NCI-H2196 (cell line): Measurements from ENCODE around the gene ST7.
A peak's percentile ranks its signal among the peaks of the same experiment; 100 is the strongest.
"Not testable (repeated sequence)": the region's sequence is repeated elsewhere in the genome, so short reads cannot be mapped to it uniquely, and the experiment has no call there.

Experiments
- DNase-seq: peaks from one replicate; lab custom pipeline; 2025; ENCODE audit not compliant: unreplicated experiment; lab: John Stamatoyannopoulos, UW

The ST7 gene

GRCh38 chr7:117024811-117025210, 71.5 kb downstream of the ST7 start:
- DNase-seq = no peak

GRCh38 chr7:117025891-117026290, 72.6 kb downstream of the ST7 start:
- DNase-seq = no peak

- DNase-seq = not testable (repeated sequence)
Measured at GRCh38 chr7:117030346-117030745, 77.0 kb downstream of the ST7 start.

GRCh38 chr7:117030793-117031192, 77.5 kb downstream of the ST7 start:
- DNase-seq = not testable (repeated sequence)

GRCh38 chr7:117032810-117033209, 79.5 kb downstream of the ST7 start:
- no peak for DNase-seq

- DNase-seq = no peak
Measured at GRCh38 chr7:117034851-117035464, 81.7 kb downstream of the ST7 start.

DNA sequence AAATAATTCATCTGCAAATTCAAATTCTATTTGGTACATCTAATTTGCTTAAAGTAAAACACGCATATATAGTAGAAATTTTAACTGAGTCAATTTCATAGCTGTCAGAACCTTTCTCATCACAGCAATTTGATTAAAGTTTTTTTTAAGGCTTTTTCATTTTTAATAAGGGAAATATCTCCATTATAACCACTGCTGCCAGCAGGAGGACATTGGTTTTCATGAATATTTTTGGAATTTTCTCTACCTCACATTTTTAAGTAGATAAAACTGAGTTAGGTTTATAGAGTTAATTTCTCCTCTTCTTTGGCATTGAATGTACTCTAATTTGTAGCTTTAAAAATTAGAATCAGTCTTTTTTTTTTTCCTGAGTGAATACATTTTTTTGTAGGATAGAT, 82.2 kb downstream of the ST7 start:
- no peak for DNase-seq

DNA sequence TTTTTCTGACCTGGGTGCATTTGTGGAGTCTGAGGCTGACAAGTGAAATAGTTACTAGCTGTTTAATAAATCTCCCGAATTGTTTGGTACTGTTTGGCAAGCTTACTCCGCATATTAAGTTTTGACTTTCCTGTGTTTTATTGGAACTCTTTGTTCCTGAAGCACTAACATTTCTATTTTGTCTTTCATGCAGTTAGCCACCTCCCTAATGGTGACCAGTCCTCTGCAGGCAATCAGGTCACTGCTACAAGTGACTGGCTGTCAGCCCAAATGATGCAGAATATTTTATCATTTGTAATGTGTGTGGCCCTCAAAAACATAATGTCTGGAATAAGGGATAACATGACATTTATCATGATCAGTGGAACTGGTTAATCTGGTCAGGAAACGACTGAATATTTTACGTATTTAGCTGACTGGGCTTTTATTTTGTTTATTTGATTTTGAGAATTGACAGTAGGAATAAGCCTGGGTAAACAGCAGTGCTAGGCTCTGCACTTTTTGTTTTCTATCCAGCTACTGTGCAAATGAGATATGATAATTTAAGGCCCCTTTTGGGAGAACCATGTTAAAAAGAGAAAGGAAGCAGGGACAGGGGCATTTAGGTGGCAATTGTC, 82.9 kb downstream of the ST7 start:
- no peak for DNase-seq

DNA sequence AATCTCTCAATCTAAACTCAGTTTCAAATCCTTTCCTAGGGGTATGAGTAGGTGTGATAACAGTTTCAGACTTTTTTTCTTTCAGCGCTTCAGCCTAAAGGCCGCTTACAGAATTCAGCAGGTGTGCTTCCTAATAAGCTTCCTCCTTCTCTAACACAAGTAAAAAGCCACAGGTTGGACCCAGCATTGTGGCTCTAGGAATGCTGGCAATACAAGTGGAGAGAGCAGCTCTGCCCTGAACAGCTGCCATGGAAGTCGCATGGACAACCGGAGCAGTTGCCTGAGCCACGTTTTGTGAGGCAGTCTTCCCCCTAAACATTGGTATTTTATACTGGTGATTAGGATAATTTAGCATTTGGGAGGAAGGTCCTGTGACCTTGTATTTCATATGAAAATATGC, 83.5 kb downstream of the ST7 start:
- no peak for DNase-seq

- no peak for DNase-seq
Measured at GRCh38 chr7:117038408-117038807, 85.1 kb downstream of the ST7 start.

DNA sequence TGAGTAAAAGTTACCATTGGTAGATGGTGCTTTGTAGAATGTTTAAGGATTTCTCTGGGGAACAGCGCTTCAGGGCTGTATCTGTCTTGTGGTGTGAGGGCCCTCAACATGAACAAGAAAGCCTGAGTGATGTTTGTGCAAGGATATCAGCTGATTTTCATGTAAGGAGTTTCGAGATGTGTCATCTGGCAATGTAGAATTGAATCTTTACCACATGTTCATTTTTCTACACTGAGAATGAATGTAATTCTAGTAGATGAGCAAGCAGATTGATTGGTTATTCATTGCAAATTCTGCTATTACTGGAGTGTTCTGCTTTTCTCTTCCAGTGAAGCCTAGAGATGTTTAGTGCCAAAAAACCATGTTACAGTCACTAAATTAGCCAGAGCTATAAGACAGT, 87.7 kb downstream of the ST7 start:
- no peak for DNase-seq

DNA sequence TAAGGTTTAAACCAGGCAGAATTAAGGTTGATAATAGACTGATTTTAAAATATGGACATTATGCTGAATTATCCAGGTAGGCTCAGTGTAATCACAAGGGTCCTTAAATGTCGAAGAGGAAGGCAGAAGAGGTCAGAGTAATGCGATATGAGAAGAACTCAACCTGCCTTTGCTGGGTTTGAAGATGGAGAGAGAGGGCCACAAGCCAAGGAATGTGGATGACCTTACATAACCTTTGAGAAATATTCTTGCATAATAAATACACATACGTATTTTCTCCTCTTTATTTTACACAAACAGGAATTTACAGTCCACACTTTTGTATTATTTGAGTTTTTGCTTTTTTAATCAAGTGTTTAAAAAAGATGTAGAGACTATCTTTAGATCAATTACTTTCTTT, 88.5 kb downstream of the ST7 start:
- DNase-seq = no peak

DNA sequence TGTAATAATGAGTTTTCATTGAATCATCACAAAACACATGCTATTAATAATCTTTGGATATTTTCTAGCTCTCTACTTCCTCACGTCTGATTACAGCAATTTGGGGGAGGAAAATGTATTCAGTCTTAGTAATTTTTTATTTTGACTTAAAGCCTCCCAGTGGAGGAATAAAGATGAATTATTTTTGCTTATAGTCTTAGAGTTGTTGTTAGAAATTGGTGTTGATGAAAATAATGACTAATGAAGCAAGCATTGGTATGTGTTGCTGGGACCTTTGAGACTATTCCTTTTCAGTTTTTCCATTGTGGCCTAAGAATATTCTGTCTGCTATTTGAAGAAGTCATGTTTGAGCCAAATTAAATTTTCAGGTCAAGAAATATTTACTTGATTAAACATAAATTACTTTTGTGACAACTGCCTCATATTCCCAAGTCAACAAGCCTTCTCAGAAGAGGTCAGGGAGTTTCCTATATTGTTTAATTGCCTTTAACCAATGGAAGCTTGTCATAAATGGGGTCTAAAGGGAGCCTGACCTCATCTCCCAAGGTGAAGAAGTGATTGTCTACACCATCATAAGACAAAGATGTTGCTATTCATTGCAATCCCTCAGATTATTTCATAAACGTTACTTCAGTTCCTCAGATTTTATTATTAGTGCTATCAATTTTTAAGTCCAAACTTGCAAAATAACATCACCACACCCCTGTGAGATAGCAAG, 90.0 kb downstream of the ST7 start:
- no peak for DNase-seq

DNA sequence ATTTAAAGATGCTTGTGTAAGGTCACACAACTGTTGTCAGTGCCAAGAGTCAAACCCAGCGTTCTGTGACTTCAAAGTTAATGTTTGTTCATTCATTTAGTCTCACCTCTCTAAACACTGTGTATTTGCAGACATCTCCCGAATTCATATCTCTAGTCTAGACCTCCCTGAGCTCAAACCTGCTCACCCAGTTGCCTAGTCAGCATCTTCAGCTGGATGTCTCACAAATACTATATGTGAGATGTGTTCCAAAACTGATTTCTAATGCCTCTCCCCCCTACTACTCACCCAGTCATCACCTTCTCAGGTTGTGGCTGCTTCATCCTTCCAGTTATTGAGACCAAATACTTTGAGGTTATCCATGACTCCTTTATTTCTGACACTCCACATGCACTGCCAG, 91.4 kb downstream of the ST7 start:
- DNase-seq = no peak

- no peak for DNase-seq
Measured at GRCh38 chr7:117045927-117046710, 92.8 kb downstream of the ST7 start.

GRCh38 chr7:117047496-117047895, 94.2 kb downstream of the ST7 start:
- DNase-seq = no peak

DNA sequence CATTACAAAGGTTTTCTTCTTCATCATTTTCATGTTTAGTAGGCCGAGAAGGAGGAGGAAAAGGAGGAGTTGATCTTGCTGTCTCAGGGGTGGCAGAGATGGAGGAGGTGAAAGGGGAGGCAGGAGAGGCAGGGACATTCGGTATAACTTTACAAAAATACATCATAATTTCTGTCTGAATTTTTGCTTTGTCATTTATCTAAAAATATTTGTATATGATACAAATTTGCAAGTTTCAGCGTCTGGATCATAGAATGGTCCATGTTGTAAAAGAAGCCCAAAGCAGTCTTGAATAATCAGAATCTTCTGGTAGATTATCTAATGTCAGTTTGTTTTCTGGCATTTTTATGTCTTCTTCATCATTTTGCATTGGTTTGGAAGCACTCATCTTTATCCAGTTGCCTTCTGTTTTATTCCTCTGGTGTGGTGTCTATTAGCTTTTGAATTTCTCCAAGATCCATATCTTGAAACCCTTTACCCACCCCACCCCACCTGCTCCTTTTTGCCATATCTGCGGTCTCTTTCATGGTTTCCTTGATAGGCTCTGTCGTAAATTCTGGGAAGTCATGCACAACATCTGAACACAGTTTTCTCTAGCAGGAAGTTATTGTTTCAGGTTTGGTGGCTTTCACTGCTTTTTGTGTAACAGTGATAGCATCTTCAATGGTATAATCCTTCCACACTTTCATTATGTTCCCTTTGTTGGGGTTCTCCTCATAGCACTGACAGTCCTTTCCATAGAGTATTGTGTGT, 95.0 kb downstream of the ST7 start:
- DNase-seq = no peak

DNA sequence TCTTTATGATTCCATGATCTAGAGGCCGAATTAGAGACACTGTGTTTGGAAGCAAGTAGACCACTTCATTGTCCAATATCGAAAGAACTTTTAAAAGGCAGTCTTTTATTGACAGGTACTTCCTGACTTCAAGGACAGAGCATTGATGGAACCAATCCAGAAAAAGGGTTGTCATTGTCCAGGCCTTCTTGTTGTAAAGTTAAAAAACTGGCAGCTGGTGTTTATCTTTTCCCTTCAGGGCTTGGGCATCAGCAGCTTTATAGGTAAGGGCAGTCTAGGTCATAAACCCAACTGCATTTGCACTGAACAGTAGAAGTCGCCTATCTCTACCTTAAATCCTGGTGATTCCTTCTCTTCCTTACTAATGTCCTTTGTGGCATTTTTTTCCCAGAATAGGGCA, 95.6 kb downstream of the ST7 start:
- peak; percentile 28 for DNase-seq

GRCh38 chr7:117051808-117052207, 98.5 kb downstream of the ST7 start:
- DNase-seq = no peak

DNA sequence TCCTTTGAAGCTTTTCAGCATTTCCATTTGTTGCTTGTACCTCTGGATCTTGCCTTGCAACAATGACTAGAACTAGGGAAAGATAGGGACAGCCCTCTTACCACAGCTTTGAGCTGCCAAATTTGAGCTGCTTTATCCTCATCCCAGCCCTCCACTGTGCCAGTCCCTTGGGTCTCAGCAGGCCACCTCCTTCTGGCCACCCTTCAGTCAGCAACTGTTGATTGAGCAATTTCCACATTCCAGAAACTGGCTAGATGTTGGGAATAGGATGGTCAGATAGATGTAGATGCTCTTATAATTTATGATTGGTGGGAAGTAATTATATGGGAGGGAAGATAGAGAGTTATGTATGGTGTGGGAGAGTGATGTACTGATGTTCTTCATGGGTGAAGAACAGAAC, 100.1 kb downstream of the ST7 start:
- no peak for DNase-seq

GRCh38 chr7:117061751-117062150, 108.5 kb downstream of the ST7 start:
- DNase-seq = no peak
